Measurements from ENCODE around the gene SMIM7.

- TF ChIP-seq CTCF (IDR thresholded peaks at IDR 0.05) (no peak), POLR2A (IDR thresholded peaks at IDR 0.05) (no peak)
Observed at GRCh38 chr19:16657384-16657783, 2.6 kb downstream of the SMIM7 start.
